HG03045 (cell line): ENCODE measurements around the gene DBP.

Experiments
- ATAC-seq: cut with Tn5 transposase; IDR thresholded peaks from one replicate; pipeline ENCODE4 v1.9.1; 2021; ENCODE audit warnings: mild to moderate bottlenecking, moderate library complexity; ENCODE audit not compliant: unreplicated experiment

The DBP gene

DNA sequence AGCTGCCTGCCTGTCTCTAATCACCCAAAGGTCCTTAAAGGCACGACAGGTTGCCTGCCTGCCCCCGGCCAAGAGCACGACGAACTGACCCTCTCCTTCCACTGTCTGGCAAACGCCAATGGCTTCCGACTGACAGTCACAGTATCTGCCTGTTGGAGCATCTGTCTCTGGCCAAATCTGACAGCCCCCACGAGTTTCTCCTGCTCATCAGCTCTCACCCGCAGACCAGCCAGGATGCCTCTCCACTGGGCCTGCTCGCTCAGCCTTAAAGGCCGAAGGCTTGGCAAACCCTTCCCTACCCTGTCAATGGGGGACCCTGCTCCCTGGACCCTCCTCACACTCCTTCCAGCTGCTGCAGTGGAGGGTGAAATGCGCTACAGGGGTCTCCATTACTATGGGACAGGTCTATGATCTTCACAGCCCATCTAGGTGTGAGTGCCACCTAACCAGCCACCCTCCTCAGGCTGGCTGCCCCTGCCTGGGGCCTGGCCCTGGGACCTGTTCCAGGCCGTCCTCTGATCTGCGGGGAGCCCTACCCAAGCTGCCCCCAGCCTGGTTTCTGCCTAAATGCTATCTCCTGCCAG lies 23.2 kb downstream of the DBP start:
- ATAC-seq: no peak

DNA sequence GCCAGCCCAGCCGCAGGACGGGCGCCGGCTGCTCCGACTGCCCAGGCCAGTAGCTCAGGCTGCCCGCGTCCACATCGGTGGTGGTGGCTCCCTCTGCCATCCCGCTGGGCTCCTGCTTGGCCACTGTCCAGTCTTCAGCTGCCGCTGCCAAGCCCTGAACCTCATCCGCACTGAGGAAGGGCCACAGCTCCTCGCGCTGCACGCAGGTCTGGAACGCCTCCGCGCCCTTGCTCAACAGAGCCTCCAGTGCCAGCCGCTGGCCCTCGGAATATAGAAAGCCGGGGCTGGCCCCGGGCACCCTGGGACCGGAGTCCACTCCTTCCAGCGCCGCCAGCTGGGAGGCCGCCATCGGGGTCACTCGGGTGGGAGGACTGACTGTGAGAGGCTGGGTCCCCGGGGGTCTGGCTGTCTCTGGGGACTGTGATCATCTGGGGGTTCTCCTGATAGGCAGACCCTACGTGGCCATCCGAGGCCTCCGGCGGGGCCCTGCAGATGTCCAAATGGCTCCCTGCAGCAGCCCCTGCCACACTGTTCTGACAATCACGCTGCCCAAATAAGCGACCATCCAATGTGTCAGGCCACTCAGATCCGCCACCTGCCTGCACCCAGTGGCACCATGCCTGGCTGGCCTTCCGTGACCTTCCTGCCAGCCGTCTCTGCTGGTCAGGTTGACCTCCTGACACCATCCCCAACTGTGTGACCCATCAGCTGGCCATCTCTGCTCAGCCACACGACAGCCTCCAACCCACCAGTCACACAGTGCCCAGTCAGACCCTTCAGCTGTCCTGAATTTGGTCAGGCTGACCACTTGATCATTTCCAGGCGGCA lies 23.9 kb downstream of the DBP start:
- no peak for ATAC-seq

DNA sequence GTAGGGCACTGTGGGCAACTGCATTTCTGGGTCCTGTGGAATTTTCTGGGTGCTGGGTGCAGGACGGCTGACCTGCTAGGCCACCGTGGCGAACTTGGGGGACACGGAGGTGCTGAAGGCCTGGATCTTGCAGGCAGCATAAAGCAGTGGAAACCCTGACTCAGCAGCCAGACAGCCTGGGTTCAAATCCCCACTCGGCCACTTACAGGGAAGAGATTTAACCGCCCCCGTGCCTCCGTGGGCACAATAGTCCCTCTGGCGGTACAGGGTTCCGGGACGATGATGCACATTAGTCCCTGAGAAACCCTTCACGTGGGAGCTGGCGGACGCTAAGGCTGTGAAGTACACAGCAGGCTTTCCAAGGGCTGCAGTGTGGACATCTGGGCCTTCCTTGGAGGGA lies 25.3 kb downstream of the DBP start:
- ATAC-seq: no peak

DNA sequence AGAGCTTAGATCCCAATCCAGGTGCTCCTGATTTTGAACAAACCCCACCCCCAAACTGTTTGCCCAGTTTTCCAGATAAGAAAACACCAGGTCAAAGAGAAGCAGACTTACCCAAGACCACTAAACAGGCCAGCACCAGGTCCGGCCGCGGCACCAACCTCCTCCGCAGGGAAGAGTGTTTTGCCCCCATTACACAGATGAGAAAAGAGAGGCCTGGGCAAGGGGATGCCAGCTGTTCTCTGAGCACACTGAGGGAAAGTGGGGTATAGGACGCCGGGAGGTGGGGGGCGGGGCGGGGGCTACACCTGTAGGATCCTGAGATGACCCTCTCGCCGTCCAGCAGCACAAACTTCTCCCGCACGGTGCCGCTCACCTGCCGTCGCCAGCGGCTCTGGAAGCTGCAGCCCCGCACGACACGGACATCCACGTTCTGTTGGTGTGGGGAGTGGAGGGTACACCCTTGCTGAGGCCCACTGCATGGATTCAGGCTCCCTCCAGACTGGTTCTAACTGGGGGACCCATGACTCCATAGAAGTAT lies 27.5 kb downstream of the DBP start:
- ATAC-seq: no peak

DNA sequence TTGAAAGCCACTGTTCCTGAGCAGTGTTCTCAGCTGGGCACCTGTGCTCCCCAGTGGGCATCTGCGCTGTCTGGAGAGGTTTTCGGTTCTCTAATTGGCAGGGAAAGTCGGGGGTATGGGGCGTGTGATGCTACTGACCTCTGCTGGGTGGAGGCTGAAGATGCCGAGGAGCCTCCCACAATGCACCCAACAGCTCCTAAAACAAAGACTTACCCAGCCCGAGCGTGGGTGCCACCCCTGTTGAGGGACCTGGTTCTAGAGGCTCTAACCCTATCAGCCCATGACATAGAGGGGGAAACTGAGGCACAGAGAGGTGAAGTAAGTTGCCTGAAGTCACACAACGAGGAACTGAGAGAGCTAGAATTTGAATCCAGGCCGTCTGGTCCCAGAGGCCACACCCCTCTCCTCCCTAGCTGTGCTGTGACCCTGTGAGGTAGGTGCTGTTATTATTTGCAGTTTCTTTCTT lies 28.3 kb downstream of the DBP start:
- no peak for ATAC-seq

DNA sequence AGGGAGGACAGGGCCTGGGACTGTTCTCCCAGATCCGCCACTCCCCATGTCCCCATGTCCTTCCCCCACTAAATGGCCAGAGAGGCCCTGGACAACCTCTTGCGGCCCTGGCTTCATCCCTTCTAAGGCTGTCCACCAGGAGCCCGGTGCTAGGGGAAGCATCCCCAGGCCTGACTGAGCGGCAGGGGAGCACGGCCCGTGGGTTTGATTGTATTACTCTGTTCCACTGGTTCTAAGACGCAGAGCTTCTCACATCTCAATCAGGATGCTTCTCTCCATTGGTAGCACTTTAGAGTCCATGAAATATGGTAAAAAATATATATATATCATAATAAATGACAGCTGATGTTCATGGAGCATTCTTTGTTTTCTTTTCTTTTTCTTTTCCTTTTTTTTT lies 29.8 kb downstream of the DBP start:
- no peak for ATAC-seq

DNA sequence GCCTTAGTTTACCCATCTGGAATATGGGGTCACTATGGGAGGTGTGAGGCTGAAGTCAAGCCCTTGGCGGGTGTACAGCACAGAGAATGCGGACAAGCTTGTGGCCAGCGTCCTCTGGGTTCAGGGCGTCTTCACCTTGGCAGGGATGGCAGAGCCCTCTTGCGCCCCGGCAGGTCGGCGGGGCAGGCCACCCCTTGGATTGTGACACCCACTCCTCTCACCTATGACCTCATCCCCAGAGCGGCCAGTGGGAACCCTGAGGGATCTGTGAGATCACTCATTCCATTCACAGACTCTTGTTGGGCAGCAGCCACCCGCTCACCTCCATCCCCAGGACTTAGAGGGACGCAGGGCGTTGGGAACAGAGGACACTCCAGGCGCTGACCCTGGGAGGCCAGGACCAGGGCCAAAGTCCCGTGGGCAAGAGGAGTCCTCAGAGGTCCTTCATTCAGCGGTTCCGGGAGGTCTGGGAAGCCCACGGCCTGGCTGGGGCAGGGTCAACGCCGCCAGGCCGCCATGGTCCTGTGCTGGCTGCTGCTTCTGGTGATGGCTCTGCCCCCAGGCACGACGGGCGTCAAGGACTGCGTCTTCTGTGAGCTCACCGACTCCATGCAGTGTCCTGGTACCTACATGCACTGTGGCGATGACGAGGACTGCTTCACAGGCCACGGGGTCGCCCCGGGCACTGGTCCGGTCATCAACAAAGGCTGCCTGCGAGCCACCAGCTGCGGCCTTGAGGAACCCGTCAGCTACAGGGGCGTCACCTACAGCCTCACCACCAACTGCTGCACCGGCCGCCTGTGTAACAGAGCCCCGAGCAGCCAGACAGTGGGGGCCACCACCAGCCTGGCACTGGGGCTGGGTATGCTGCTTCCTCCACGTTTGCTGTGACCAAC lies 30.5 kb downstream of the DBP start, which contains the start of gene SPACA4:
TSS of gene SPACA4 (plus strand) at position 280 of the 896 bp plus-strand sequence. CDS start at position 517, 237 bp downstream.
- ATAC-seq: no peak

DNA sequence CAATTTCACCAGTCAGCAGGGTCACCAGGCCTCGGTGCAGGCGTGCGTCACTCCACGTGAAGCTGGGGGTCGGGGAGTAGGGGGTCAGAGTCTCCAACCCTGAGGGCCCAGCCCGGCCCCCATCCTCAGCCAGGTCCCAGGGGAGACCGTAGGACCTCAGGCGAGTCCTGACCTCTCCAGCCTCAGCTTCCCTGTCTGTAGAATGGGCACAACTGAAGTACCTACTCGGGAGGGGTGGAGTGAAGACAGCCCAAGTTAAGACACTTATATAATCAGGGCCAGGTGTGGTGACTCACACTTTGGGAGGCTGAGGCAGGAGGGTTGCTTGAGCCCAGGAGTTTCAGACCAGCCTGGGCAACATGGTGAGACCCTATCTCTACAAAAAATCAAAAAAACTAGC lies 33.3 kb downstream of the DBP start:
- ATAC-seq: no peak

DNA sequence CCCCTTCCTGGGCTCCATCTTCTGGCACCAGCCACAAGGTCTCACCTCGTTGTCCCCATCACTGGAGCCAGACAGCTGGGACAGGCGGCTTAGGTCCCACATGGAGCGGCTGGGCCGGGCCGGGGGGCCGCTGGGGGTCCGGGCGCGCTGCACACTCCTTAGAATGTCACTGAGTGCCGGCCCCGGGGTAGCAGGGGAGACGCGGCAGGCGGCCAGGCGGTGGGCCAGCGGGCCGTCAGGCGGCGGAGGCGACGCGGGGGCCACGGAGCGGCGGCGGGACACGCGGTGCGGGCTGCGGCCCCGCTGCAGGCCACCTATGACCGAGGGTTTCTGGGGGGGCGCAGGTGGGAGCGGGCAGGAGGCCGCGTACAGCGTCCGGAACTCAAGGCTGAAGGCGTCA lies 33.7 kb downstream of the DBP start:
- no peak for ATAC-seq

DNA sequence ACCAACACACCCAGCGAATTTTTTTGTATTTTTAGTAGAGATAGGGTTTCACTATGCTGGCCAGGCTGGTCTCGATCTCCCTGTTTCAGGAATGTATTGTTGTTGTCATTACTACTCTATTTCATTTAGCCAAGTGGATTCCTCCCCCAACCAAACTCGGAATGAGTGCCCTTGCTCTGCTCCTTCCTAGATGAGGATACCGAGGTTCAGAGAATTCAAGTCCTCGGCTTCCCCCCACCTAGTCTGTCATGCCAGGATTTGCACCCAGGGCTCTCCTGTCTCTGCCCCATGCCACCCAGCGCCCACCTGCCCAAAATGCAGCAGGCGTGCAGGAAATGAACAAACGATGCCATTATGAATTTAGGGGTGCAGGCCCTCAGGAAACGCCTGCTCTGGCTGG lies 34.2 kb downstream of the DBP start:
- no peak for ATAC-seq

DNA sequence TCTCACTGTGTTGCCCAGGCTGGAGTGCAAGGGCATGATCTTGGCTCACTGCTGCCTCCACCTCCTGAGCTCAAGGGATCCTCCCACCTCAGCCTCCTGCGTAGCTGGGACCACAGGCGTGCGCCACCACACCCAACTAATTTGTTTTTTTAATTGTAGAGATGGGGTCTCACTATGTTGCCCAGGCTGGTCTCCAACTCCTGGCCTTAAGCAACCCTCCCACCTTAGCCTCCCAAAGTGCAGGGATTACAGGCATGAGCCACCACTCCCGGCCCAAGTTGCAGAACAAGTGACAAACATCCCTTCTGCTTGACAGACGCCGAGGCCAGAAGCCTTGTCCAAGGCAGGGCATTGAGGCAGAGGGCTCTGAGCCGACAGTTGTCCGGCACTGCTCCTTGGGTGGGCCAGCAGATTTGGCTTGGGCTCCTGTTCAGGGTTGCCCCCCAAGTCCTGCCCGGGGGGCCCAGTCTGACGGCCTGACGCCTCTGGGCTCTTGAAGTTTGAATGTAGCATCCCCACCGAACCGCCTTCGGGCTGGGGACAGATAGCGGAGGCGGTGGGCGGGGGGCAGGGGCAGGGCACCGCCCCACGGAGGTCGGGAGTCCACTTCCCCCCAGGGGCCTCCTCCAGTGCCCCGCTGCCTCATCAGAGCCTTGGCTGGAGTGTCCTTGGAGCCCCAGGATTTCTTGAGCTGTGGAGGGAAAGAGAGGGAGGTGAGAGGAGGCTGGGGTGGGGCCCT lies 36.3 kb downstream of the DBP start:
- ATAC-seq: no peak

DNA sequence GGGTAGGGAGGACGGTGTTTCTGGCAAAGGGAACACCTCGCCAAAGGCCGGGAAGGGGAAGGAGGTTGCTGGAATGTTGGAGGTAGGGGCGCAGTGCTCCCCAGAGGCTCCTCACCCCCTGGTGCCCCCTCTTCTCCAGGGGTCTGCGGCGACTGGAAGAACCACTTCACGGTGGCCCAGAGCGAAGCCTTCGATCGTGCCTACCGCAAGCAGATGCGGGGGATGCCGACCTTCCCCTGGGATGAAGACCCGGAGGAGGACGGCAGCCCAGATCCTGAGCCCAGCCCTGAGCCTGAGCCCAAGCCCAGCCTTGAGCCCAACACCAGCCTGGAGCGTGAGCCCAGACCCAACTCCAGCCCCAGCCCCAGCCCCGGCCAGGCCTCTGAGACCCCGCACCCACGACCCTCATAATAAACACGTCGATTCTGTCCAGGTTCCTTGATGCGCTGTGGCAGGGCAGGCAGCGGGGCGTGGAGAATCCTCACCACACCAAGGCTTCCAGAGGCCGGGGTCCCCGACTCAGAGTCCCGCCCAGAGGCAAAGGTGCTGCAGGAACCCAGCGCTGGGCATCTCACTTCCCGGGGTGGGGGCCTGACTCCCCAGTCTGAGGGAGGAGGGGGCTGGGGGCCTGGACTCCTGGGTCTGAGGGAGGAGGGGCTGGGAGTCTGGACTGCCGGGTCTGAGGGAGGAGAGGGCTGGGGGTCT lies 38.0 kb downstream of the DBP start:
- no peak for ATAC-seq

DNA sequence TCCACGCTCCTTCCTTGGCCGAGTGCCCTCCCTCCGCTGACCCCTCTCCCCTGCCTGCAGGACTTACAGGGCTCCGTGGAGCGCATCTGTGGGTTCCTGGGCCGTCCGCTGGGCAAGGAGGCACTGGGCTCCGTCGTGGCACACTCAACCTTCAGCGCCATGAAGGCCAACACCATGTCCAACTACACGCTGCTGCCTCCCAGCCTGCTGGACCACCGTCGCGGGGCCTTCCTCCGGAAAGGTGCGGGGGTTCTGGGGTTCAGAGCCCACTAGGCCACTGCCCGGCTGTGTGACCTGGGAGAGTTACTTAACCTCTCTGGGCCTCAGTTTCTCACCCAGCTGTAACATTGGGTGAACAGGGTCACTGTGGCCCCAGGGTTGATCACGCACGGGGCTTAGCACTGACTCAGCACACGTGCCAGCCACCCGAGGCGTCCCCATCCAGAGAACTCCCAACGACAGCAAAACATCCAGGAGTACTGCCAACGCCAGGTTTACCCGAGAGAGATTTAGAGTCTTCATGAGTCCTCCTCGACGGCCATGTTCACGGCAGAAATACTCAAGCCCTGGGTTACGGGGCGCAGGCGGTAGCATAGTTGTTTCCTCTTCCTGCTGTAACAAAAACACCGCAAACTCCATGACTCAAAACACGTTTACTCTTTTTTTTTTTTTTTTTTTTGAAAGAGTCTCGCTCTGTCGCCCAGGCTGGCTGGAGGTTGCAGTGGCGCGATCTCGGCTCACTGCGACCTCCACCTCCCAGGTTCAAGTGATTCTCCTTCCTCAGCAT lies 40.3 kb downstream of the DBP start:
- ATAC-seq: no peak

DNA sequence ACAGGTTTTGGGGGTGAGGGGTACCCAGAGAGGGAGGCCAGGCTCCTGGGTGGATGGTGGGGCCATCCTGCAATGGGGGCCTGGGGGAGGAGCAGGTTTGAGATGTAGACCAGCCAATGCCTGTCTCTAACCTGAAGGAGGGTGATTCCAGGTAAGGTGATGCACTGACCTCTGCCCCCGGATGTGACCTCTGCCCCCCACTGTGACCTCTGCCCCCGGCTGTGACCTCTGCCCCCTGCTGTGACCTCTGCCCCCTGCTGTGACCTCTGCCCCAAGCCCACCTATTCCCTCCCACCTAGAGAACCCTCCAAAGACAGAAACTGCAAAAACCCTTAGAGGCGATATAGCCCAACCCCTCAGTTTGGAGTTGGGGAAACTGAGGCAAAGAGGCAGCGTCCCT lies 40.9 kb downstream of the DBP start:
- ATAC-seq: no peak

DNA sequence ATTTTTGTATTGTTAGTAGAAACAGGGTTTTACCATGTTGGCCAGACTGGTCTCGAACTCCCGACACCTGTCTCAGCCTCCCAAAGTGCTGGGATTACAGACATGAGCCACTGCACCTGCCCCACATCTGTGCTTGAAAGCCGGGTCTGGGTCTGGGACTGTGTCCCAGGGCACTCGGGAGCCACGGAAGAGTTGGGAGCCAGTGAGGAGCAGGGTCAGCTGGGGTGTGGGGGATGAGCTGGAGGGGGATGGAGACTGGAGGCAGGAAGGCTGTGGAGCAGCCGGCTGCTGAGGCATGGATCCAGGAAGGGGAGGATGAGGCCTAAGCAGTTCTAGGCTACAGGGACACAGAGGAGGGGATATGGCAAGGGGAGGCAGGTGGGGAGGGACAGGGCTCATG lies 41.3 kb downstream of the DBP start:
- ATAC-seq: no peak

DNA sequence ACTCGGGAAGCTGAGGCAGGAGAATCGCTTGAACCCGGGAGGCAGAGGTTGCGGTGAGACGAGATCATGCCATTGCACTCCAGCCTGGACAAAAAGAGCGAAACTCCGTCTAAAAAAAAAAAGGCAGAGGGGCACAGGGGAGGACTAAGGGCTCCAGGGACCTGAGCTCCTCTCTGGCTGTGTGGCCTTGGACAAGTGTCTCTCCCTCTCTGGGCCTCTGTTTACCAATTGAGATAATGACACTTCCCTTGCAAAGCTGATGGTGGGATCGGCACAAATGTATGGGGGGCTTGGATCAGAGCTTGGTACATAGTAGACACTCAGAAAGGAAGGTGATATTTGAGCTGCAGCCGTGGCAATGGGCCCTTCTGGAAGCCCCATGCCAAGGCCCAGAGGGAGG lies 42.0 kb downstream of the DBP start:
- no peak for ATAC-seq

DNA sequence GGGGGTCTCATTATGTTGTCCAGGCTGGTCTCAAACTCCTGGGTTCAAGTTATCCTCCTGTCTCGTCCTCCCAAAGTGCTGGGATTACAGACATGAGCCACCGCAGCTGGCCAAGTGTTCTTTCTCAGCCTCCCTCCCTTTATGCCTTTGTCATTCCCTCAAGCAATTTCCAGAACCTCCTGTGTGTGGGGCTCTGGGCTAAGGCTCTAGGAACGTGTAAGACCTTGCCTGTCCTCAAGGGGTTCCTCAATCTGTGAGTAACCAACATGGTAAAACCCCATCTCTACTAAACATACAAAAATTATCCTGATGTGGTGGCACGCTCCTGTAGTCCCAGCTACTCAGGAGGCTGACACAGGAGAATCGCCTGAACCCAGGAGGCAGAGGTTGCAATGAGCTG lies 46.2 kb downstream of the DBP start:
- no peak for ATAC-seq

DNA sequence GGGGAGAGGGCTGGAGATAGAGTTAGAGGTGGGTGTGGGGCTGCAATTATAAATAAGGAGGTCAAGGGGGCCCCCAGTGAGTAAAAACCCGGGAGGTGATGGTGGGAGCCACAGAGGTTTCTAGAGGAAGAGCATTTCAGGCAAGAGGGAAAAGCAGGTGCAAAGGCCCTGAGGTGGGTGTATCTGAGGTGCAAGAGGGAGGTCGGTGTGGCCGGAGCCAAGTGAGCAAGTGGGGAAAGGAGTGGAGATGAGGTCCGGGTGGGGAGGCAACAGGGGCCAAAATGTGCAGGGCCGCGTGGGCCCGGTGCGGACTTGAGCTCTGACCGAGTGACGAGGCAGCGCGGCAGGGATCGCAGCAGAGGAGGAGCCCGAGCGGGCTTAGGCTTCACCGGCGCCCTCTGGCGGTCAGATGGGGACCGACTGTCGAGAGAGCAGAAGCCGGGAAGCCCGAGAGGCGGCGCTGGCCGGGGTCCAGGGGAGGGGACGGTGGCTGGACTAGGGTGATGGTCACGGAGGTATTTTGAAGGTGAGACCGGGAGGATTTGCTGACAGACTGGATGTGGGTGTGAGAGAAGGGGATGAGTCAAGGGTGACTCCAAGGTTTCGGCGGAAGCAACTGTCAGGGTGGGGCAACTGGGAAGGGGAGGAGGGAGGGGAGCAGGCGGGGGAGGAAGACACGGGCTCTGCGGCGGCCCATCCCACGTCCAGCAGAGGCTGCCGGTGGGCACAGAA lies 48.3 kb downstream of the DBP start:
- no peak for ATAC-seq

DNA sequence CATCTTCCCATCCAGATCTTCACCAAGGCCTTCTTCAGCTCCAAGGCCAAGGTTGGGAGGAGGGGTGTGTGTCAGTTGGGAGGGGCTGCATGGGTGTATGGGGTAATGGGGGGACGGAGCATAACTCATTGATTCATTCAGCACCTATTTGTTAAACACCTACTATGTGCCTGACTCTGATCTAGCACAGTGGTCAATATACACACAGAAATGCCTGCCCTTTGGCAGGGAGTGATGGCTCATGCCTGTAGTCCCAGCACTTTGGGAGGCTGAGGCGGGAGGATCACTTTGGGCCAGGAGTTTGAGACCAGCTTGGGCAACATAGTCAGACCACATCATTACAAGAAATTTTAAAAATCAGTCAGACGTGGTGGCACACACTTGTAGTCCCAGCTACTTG lies 49.8 kb downstream of the DBP start:
- ATAC-seq: no peak
